ENCODE measurements around the gene DCTN2. TPM values are rescaled to one million over a fixed set of nuclear protein-coding genes. Genes with fewer than 3 reads are reported as not detected.
A peak's percentile ranks its signal among the peaks of the same experiment; 100 is the strongest.

The DCTN2 gene
- polyA plus RNA-seq, 1 of the 3 experiments (the other 2 are of a cell fraction): 122 TPM

DNA sequence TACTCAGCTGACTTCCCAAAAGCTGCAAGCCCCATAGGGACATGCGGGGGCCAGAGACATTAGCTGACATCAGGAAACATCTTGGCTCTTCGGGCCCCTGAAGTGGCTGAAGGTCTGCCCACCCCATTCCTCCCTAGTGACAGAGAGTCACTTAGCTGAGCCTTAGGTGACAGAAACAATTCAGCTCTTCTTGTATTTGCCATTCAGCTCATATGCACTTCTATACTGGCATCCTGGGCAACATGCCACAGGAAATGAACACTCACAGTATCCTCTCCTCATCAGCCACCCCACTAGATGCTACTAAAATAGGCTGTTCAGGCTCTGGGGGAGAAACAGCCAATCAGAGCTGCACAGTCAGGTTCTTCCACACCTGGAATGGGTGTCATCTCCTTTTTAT, 3.4 kb downstream of the DCTN2 start:
- Histone ChIP-seq H3K36me3 (replicated peaks in 1 of 2; ENCODE audit: control insufficient read depth in 1 of 2, insufficient read depth in 2 of 2, low read length in 1 of 2) (peaks cover 28 to 37% of the 10 kb centered on the region in 2 experiments), H3K9me2 (no peaks in the 10 kb centered on the region), H3K4me1 (ENCODE audit: control insufficient read depth in 1 of 2, insufficient read depth in 2 of 2, low read depth in 1 of 2, low read length in 1 of 2) (peaks cover 12 to 16% of the 10 kb centered on the region in 2 experiments; a peak in 3 of 4 replicates), H3K9ac (no peak overlapping the region), H3K9me3 (no peaks in the 10 kb centered on the region), H3K4me2 (0 out of 2 replicates have a peak overlapping the region, but pooled peaks have one; percentile 2), H3K4me3 (ENCODE audit: low read depth in 2 of 2, low read length in 1 of 2) (no peak overlapping the region), H3K27me3 (ENCODE audit: insufficient read depth) (no peaks in the 10 kb centered on the region), H3F3A (replicated peaks; ENCODE audit: insufficient read depth) (peaks cover 30% of the 10 kb centered on the region), H4K20me1 (ENCODE audit: insufficient read depth) (peaks cover 22% of the 10 kb centered on the region), H3K79me2 (ENCODE audit: insufficient read depth) (peaks cover 78% of the 10 kb centered on the region), H2AFZ (ENCODE audit: low read depth) (no peak overlapping the region), H3K27ac (ENCODE audit: low read depth in 2 of 2, low read length in 1 of 2) (no peak overlapping the region)
- DNase-seq: no peak
- ChIA-PET POLR2A (interaction anchor here (0.6 to 1.2 kb wide), 2 partner anchors 9 to 11 kb away, joined by 3 to 5 read pairs; no protein-coding TSS in a partner anchor), CTCF (interaction anchor here (1.1 to 1.2 kb wide), 2 partner anchors 13 to 82 kb away, joined by 3 read pairs; no protein-coding TSS in a partner anchor)
- WGBS (ENCODE audit: low lambda C conversion rate): 100% methylated on average over 2 of the region's 2 CpGs
- TF ChIP-seq, protein P1, sequence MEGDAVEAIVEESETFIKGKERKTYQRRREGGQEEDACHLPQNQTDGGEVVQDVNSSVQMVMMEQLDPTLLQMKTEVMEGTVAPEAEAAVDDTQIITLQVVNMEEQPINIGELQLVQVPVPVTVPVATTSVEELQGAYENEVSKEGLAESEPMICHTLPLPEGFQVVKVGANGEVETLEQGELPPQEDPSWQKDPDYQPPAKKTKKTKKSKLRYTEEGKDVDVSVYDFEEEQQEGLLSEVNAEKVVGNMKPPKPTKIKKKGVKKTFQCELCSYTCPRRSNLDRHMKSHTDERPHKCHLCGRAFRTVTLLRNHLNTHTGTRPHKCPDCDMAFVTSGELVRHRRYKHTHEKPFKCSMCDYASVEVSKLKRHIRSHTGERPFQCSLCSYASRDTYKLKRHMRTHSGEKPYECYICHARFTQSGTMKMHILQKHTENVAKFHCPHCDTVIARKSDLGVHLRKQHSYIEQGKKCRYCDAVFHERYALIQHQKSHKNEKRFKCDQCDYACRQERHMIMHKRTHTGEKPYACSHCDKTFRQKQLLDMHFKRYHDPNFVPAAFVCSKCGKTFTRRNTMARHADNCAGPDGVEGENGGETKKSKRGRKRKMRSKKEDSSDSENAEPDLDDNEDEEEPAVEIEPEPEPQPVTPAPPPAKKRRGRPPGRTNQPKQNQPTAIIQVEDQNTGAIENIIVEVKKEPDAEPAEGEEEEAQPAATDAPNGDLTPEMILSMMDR (IDR thresholded peaks at IDR 0.05): no peak
- no peak for TF ChIP-seq JUND (IDR thresholded peaks at IDR 0.05)

DNA sequence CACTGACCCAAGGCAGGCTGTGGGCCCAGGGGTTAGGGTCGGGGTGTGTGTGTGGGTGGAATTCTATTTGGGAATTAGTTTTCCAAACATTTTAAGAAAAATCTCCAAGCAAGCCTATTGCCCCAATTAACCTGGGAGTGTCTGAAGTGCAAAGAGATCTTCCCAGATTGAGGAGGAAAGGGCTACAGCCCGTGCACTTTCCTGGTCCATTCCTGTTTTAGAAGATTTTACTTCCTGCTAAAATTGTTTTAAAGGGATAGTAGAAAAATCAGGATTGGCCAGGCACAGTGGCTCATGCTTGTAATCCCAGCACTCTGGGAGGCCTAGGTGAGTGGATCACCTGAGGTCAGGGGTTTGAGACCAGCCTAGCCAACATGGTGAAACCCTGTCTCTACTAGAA, 5.3 kb downstream of the DCTN2 start:
- peaks cover 22% of the 10 kb centered on the region for H4K20me1 ChIP-seq (ENCODE audit: insufficient read depth)
- H3F3A ChIP-seq (replicated peaks; ENCODE audit: insufficient read depth): peaks cover 24% of the 10 kb centered on the region
- H3K9me2 ChIP-seq: no peaks in the 10 kb centered on the region
- H3K9ac ChIP-seq: no peak overlapping the region
- ChIA-PET POLR2A (no interaction called here), CTCF (interaction anchor here (0.9 to 2.2 kb wide), 4 partner anchors 10 to 91 kb away, joined by 3 to 7 read pairs (median 4); partner anchors contain the start of gene B4GALNT1)
- no peak overlapping the region for H3K4me3 ChIP-seq (ENCODE audit: low read depth in 2 of 2, low read length in 1 of 2)
- H3K4me2 ChIP-seq: no peak overlapping the region
- H3K4me1 ChIP-seq (ENCODE audit: control insufficient read depth in 1 of 2, insufficient read depth in 2 of 2, low read depth in 1 of 2, low read length in 1 of 2): peaks cover 12 to 16% of the 10 kb centered on the region in 2 experiments; a peak in 3 of 4 replicates
- H3K27ac ChIP-seq (ENCODE audit: low read depth in 2 of 2, low read length in 1 of 2): no peak overlapping the region
- peaks cover 44 to 49% of the 10 kb centered on the region in 2 experiments for H3K36me3 ChIP-seq (replicated peaks in 1 of 2; ENCODE audit: control insufficient read depth in 1 of 2, insufficient read depth in 2 of 2, low read length in 1 of 2)
- TF ChIP-seq, protein P2, sequence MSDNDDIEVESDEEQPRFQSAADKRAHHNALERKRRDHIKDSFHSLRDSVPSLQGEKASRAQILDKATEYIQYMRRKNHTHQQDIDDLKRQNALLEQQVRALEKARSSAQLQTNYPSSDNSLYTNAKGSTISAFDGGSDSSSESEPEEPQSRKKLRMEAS (IDR thresholded peaks at IDR 0.05; ENCODE audit: low read depth): no peak
- no peak for TF ChIP-seq MEF2A (IDR thresholded peaks at IDR 0.05; ENCODE audit: borderline replicate concordance, low read depth)
- H2AFZ ChIP-seq (ENCODE audit: low read depth): no peak overlapping the region
- no peaks in the 10 kb centered on the region for H3K9me3 ChIP-seq
- DNase-seq: no peak
- WGBS (ENCODE audit: low lambda C conversion rate): 91% methylated on average over 2 of the region's 2 CpGs
- H3K79me2 ChIP-seq (ENCODE audit: insufficient read depth): peaks cover 83% of the 10 kb centered on the region
- no peaks in the 10 kb centered on the region for H3K27me3 ChIP-seq (ENCODE audit: insufficient read depth)

DNA sequence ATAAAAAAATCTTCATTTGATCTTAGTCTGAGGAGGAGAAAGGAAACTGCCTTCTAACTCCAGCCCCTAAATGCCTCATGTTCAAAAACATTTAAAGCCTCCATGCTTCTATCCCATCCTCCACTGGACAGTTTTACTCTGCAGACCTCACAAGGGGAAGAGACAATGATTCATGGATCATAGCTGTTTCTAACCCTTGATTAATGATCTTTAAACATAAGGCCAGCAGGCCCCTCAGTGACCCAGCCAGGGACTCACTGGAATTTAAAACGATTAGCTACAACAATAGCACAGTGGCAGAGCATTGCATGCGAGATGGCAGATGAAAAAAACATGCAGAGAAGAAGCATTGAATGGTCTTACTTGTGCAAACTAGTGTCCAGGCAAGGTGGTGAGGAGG, 6.0 kb downstream of the DCTN2 start:
- no peaks in the 10 kb centered on the region for H3K27me3 ChIP-seq (ENCODE audit: insufficient read depth)
- no peak for DNase-seq
- peaks cover 51 to 52% of the 10 kb centered on the region in 2 experiments for H3K36me3 ChIP-seq (replicated peaks in 1 of 2; ENCODE audit: control insufficient read depth in 1 of 2, insufficient read depth in 2 of 2, low read length in 1 of 2)
- TF ChIP-seq TCF12 (IDR thresholded peaks at IDR 0.05) (peak; percentile 43; the same call in 1 of the 2 replicates), GABPA (IDR thresholded peaks at IDR 0.05; ENCODE audit: low read depth) (no peak), RFX5 (IDR thresholded peaks at IDR 0.05; ENCODE audit: low read length) (no peak)
- TF ChIP-seq, protein P3, sequence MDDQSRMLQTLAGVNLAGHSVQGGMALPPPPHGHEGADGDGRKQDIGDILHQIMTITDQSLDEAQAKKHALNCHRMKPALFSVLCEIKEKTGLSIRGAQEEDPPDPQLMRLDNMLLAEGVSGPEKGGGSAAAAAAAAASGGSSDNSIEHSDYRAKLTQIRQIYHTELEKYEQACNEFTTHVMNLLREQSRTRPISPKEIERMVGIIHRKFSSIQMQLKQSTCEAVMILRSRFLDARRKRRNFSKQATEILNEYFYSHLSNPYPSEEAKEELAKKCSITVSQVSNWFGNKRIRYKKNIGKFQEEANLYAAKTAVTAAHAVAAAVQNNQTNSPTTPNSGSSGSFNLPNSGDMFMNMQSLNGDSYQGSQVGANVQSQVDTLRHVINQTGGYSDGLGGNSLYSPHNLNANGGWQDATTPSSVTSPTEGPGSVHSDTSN (IDR thresholded peaks at IDR 0.05): peak; percentile 62
- peaks cover 7 to 13% of the 10 kb centered on the region in 2 experiments; a peak in 3 of 4 replicates for H3K4me1 ChIP-seq (ENCODE audit: control insufficient read depth in 1 of 2, insufficient read depth in 2 of 2, low read depth in 1 of 2, low read length in 1 of 2)
- peaks cover 28% of the 10 kb centered on the region for H3F3A ChIP-seq (replicated peaks; ENCODE audit: insufficient read depth)
- H3K4me3 ChIP-seq (ENCODE audit: low read depth in 2 of 2, low read length in 1 of 2): no peak overlapping the region
- ChIA-PET CTCF (interaction anchor here (1.3 to 2.2 kb wide), 4 partner anchors 10 to 92 kb away, joined by 3 to 7 read pairs (median 4); partner anchors contain the start of gene B4GALNT1), POLR2A (interaction anchor here (2.7 kb wide), 1 partner anchor 10 kb away, joined by 10 read pairs; no protein-coding TSS in a partner anchor)
- H2AFZ ChIP-seq (ENCODE audit: low read depth): no peak overlapping the region
- peak overlapping the region; percentile 17; the same call in 1 of the 2 replicates for H3K4me2 ChIP-seq
- WGBS (ENCODE audit: low lambda C conversion rate): 41% methylated on average over 2 of the region's 2 CpGs
- H4K20me1 ChIP-seq (ENCODE audit: insufficient read depth): peaks cover 22% of the 10 kb centered on the region
- H3K79me2 ChIP-seq (ENCODE audit: insufficient read depth): peaks cover 76% of the 10 kb centered on the region
- H3K9ac ChIP-seq: no peak overlapping the region
- H3K9me2 ChIP-seq: no peaks in the 10 kb centered on the region
- H3K9me3 ChIP-seq: no peaks in the 10 kb centered on the region
- H3K27ac ChIP-seq (ENCODE audit: low read depth in 2 of 2, low read length in 1 of 2): peak overlapping the region in 1 of 2 experiments; percentile 2; a peak in 1 of 4 replicates
